Ishikawa (cell line): Measurements from ENCODE around the gene ZC3H12D.

Source experiments
- EP300 ChIP-seq: IDR thresholded peaks from 2 replicates; pipeline ENCODE4 v1.6.1; 2012; ENCODE audit warnings: borderline replicate concordance
- NFIC ChIP-seq: IDR thresholded peaks from 2 replicates; pipeline ENCODE4 v1.6.1; 2012
- TAF1 ChIP-seq: IDR thresholded peaks from 2 replicates; pipeline ENCODE4 v1.6.1; 2012; ENCODE audit warnings: low read depth, mild to moderate bottlenecking

DNA sequence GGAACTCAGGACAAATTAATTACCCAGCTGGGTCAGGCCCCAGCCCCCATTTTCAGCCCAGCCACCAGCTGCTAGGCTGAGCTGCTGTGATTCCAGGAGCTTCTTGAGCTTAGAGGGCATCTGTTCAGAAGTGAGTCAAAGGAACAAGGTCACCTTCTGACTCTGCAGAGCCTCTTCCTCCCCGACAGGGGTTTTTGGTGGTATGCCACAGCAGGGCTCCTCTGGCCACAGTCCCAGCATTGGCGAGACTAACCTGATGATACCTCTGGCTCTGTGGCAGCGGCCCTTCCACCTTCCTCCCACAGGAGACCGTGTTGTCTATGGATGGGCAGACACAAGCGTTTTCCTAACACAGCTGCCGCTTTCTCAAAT lies 39.7 kb downstream of the ZC3H12D start:
- no peak for TF ChIP-seq NFIC
- TF ChIP-seq EP300: no peak
- no peak for TF ChIP-seq TAF1
